NCI-H2029 (cell line): ENCODE results near the gene PBX2.
A peak's percentile ranks its signal among the peaks of the same experiment; 100 is the strongest.
"Not testable (repeated sequence)": the region's sequence is repeated elsewhere in the genome, so short reads cannot be mapped to it uniquely, and the experiment has no call there.

Source experiments
- DNase-seq: peaks from one replicate; lab custom pipeline; 2025; lab: John Stamatoyannopoulos, UW

PBX2 gene

GRCh38 chr6:32186151-32186840, 3.7 kb downstream of the PBX2 start:
- DNase-seq = not testable (repeated sequence)

- DNase-seq = not testable (repeated sequence)
These were observed 4.3 kb downstream of the PBX2 start for GRCh38 chr6:32185681-32186131.

GRCh38 chr6:32184084-32184640, 5.8 kb downstream of the PBX2 start, which contains the start of gene AGER:
AGER (minus strand) TSS chr6:32184253; CDS start chr6:32184222, 31 bp downstream.
- DNase-seq = no peak

GRCh38 chr6:32183483-32184083, 6.4 kb downstream of the PBX2 start:
- DNase-seq = no peak

- DNase-seq = no peak
These were observed 7.0 kb downstream of the PBX2 start for GRCh38 chr6:32183030-32183429.

DNA sequence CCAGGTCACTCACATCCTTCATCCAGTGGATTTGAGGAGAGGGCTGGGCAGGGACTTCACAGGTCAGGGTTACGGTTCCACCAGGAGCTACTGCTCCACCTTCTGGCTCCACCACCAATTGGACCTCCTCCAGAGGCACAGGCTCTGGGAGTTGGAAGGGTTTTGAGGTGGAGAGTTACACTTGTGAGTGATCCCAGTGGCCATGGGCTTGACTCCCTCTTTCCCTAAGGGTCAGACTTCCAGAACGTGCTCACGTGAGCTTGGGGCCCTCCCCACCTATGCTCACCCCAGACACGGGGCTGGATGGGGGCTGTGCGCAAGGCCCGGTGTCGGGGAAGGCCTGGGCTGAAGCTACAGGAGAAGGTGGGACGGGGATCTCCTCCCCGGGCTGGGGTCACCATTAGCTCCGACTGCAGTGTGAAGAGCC, 7.4 kb downstream of the PBX2 start:
- no peak for DNase-seq

DNA sequence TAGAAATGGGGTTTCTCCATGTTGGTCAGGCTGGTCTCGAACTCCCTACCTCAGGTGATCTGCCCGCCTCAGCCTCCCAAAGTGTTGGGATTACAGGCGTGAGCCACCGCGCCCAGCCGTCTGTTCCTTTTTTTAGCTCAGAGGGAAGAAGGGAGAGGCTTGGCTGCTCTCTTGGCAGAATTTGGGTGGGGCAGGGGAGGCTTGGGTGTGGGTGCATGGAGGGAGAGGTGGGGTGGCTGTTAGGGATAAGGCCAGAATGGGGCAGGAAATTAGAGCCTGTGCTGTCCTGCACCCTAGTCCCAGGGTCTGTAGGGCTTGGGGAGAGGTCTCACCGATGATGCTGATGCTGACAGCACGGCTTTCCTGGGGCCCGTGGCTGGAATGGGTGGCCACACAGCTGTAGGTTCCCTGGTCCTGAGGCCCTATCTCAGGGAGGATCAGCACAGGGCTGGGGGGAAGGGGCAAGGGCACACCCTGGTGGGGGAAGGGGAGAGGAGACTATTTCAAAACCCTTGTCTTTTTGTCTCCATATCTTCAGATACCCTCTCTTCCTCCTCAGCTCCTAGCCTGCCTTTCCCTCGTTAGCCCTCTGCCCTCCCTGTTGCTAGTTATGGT, 8.0 kb downstream of the PBX2 start:
- DNase-seq = no peak

- no peak for DNase-seq
These were observed 8.8 kb downstream of the PBX2 start for GRCh38 chr6:32181148-32181702.

- no peak for DNase-seq
These were observed 10.1 kb downstream of the PBX2 start for GRCh38 chr6:32179766-32180405.

DNA sequence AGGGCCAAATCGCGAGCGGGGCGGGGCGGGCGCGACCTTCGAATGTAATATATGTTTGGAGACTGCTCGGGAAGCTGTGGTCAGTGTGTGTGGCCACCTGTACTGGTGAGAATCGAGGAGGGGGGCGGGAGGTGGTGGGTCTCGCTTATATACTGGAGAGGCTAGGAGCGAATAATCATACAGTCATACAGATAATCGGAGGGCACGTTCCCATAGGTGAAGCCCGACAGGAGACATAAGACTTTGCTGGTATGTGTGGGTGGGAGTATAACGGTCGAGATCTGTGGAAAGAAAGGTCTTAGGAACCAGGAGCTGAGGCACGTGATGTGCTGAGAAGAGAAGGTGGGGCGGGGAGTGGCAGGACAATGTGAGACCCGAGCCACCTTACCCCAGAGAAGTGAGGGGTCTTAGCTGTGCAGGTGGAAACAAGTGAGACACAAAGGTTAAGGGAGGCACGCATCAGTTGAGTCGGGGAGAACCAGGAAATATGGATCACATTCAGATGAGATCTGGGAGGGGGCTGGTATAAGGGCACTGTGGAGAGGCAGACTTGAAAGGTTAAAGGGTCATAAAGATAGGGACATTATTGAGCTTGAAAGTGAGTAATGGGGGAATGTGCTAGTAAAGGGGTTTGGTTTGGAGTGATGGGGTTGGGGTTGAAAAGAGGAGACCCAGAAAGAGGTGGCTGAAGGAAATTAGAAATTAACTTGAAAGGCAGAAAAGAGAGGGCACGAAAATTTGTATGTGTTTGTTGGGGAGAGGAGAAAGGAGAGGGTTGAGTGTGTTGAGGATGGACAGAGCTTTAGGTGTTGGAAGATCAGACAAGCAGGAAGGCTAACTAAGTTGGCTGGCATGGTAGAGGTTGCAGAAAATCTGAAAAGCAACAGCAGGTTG, 11.2 kb downstream of the PBX2 start:
- DNase-seq = no peak

- peak; percentile 100 for DNase-seq
These were observed 12.0 kb downstream of the PBX2 start, which contains the start of gene RNF5 for GRCh38 chr6:32177788-32178546. RNF5 (plus strand) TSS chr6:32178405; CDS start chr6:32178512, 107 bp downstream.

GRCh38 chr6:32177183-32177787, 12.7 kb downstream of the PBX2 start:
- DNase-seq = no peak

GRCh38 chr6:32176476-32177182, 13.4 kb downstream of the PBX2 start:
- DNase-seq = no peak

- DNase-seq = peak; percentile 94
These were observed 14.1 kb downstream of the PBX2 start, which contains the start of gene AGPAT1 for GRCh38 chr6:32175711-32176475. AGPAT1 (minus strand) TSS chr6:32176084; CDS start chr6:32171496, 4,588 bp downstream.

GRCh38 chr6:32175322-32175710, 14.7 kb downstream of the PBX2 start:
- no peak for DNase-seq

DNA sequence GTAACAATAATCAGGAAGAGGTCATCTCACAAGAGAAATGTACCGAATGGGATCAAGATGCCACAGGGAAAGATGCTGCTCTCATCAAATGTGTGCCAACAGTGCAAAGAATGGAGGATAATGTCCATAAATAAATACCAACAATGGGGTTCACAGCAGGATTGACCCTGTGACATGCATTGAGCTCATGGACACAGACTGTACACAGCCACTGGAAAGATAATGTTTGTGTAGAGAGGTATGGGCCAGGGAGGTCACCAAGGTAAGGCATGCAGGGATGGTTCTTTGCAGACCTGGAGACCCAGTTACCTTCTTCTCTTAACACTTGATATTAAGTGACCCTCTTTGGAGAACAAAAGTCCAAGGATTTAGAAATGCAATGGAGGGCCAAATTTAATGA, 15.6 kb downstream of the PBX2 start:
- DNase-seq = no peak

DNA sequence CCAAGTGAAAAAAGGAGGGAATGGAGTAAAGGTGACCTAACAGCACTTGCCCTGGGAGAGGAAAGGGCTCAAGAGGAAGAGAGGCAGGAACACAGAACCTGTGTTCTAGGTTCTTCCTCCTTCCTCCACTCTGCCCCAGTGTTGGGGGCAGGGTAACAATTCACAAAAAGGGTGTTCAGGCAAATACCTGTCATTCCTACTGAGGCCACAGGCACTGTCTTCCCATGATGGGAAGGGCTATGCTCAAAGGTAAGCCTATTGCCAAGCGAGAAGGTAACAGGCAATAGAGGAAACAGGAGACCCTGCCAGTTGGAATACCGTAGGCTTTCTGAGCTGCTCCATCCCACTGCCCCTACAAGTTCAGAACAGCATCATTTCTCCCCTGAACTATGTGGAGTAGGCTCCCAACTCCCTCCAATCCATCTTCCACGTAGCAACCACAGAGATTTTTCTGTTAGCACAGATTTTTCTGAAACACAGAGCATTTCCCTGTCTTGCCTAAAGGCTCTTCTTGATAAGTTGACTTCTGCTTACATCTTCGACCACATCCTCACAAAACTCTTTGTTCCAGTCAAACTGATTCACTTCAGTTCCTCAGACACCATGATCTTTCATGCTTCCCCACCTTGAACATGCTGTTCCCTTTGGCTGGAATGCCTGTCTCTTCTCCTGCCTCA, 16.8 kb downstream of the PBX2 start:
- no peak for DNase-seq

GRCh38 chr6:32171234-32171633, 18.8 kb downstream of the PBX2 start:
- DNase-seq = no peak
